PFSK-1 (cell line): ENCODE results near the gene MED10.

Experiments used
- POLR2AphosphoS5 ChIP-seq: IDR thresholded peaks from 2 replicates; pipeline ENCODE4 v1.6.1; 2012; ENCODE audit warnings: low read depth, mild to moderate bottlenecking, control low read depth, low read length, moderate library complexity
- TAF1 ChIP-seq: IDR thresholded peaks from 2 replicates; pipeline ENCODE4 v1.6.1; 2012; ENCODE audit warnings: low read length, control low read depth, borderline replicate concordance; ENCODE audit not compliant: insufficient read depth

DNA sequence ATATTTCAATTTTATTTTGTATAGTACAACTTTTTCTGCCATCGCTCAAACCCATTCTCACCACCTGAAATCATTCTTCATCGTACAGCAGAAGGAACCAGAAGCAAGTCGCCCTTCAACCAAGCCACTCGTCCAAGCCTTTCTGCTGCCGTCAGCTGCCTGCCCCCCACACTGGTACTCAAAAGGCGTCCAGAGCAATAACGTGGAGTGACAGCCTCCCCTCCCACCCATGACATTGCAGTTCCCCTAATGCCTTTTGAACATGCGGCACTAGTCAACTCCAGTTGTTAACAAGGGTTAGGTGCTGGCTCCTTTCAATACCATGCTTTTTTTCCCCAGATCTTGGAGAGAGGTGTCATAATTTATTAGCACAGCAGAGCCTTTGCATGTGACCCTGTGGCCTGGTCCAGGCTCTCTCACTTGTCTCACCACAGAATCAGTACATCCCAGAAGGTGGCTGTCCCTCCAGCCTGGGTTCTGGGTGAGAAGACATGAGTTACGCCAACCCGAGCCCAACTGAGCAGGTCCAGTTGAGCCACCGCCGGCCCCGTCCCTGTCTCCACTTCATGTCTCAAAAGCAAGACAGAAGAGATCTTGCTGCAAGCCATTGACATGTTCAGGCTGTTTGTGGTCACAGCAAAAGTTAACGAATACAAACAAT lies 20.4 kb upstream of the MED10 start:
- no peak for TF ChIP-seq TAF1
- no peak for TF ChIP-seq POLR2AphosphoS5
